RCC 7860 (cell line): ENCODE measurements around the gene ERP29.
"Not testable (repeated sequence)": the region's sequence is repeated elsewhere in the genome, so short reads cannot be mapped to it uniquely, and the experiment has no call there.

Source experiments
- DNase-seq: peaks from one replicate; pipeline ENCODE4 v3.0.0-alpha.2; 2015; ENCODE audit warnings: low spot score
- FAIRE-seq: peaks from 2 replicates; lab custom pipeline; 2012; peaks lifted over from hg19 to GRCh38; lab: Jason Lieb, UNC

The ERP29 gene

DNA sequence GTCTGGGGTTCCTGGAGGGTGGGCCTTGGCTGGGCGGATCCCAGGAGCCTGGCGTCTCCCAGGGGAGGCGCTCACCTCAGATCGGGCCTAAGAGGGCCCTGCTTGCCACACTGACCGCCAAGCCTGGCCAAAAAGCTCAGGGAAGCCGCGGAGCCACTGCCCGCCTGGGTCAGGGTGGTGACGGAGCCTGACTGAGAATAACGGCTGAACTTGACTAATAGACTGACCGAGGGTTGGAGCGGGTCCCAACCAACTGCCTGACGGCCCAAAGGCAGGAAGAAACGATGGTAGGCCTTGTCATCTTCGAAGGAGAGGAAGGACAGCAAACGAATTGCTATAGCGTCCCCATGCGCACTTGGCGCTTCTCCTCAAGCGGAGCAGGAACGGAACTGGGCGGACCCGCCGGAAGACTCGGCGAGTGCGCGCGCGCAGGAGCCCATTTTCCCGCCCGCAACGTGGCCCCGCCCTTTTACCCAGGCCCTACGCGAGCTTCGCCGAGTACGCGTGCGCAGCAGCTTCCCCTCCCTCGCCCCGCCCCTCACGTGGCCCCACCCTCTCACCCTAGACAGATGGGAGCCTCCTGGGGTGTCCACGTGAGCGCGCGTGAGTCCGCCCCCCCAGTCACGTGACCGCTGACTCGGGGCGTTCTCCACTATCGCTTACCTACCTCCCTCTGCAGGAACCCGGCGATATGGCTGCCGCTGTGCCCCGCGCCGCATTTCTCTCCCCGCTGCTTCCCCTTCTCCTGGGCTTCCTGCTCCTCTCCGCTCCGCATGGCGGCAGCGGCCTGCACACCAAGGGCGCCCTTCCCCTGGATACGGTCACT, at the start of gene ERP29, which contains the start of gene TMEM116:
ERP29 (plus strand) TSS at position 652 of the 826 bp plus-strand sequence; CDS start at position 692, 40 bp downstream.
TMEM116 (minus strand) TSS at position 391 of the 826 bp plus-strand sequence. CDS start 7,895 bp downstream, outside the sequence.
- no peak for FAIRE-seq
- peak; percentile 94 for DNase-seq

GRCh38 chr12:111964935-111965334, 48.3 kb upstream of the ERP29 start:
- FAIRE-seq: no peak
- no peak for DNase-seq

GRCh38 chr12:111971800-111972199, 41.4 kb upstream of the ERP29 start:
- DNase-seq: no peak
- FAIRE-seq: no peak

DNA sequence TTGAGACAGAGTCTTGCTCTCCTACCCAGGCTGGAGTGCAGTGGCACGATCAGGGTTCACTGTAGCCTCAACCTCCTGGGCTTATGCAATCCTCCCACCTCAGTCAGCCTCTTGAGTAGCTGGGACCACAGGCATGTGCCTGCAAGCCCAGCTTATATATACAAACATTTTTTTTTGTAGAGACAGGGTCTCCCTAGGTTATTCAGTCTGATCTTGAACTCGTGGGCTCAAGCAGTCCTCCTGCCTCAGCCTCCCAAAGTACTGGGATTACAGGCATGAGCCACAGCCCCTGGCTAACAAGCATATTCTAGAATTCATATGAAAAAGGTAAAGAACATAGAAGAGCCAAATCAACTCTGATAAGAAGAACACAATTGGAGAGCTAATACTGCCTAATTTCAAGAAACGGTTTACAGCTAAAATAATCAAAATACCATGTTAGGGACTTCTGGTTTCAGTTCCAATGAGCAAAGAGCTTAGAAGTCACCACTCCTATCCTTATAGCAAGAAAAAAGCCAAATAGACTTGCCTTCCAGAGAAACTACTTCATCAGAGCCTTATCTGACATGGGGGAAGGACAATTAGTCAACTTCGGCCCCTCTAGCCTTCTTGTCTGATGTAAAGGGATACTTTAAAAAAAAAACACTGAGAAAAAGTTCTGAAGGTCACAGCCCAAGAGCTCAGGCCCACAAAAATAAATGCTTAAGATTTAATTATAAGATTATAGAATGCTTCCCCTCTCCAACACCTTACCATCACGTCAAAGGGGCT, 37.9 kb upstream of the ERP29 start:
- FAIRE-seq (no peak), DNase-seq (no peak)

- no peak for DNase-seq
- no peak for FAIRE-seq
Measured at GRCh38 chr12:111976291-111976690, 36.9 kb upstream of the ERP29 start.

DNA sequence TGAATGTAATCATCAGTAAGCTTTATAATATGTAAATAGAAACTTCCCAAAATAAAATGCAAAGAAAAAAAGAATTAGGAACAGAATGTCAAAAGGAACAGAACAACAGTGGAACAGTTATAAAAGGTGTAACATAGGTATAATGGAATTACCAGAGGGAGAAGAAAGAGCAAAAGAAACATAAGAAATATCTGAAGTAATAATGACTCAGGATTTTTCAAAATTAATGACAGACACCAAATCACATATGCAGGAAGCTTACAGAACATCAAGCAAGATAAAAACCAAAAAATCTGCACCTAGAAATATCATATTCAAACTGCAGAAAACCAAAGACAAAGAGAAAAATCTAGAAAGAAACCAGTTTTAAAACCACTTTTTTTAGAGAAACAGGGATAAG, 36.4 kb upstream of the ERP29 start:
- no peak for FAIRE-seq
- no peak for DNase-seq

DNA sequence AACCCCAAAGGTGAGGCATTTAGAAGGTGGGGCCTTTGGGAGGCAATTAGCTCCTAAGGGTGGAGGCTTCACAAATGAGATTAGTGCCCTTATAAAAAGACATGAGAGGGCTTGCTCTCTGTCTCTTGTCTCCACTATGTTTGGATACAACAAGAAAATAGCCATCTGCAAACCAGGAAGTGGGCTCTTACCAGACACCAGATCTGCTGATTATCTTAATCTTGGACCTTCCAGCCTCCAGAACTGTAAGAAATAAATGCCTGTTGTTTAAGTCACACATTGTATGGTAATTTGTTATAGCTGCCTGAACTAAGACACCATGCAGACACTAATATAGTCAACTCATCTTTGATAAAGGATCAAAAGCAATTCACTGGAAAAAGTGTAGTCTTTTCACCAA, 34.7 kb upstream of the ERP29 start:
- DNase-seq: no peak
- no peak for FAIRE-seq

DNA sequence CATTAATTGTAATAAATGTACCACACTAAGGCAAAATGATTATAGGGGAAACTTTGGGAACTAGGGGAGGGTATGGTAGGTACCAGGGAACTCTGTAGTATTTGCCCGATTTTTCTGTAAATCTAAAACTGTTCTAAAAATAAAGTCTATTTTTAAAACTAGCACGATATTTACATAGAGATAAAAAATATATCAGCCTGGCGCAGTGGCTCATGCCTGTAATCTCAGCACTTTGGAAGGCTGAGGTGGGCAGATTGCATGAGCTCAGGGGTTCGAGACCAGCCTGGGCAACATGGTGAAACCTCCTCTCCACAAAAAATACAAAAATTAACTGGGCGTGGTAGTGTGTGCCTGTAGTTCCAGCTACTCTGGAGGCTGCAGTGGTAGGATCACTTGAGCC, 32.6 kb upstream of the ERP29 start:
- DNase-seq (no peak), FAIRE-seq (no peak)

GRCh38 chr12:111981987-111982386, 31.2 kb upstream of the ERP29 start:
- DNase-seq (no peak), FAIRE-seq (no peak)

DNA sequence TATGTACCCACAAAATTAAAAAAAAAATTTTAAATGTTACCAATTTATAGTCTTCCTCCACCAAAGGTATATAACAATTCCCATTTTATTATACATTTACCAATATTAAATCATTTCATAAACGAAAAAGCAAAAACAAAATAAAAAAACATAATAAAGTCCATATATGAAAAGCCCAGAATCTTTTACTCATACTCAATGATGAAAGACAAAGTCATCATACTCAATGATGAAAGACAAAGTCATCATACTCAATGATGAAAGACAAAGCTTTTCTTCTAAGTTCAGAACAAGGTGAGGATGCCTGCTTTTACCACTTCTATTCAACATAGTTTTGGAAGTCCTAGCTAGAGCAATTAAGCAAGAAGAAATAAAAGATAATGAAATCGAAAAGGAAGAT, 28.4 kb upstream of the ERP29 start:
- DNase-seq: no peak
- FAIRE-seq: no peak

DNA sequence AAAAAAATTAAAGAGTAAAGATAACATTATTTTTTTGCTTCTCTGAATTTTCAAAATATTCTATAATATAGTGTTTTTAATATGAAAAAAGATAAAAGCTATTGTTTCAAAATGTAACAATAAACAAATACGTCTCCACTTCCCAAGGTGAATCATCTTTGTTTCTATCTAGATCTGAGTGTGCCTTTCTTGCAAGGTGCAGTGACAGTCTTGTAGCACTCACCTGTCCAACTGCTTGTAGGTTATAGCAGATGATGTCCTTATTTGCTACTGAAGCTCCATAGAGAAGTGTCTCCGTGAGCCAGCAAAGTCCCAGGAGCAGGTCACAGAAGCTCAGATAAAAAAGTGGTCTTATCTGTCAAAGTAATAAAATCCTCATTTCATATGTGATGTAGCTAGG, 21.7 kb upstream of the ERP29 start:
- no peak for FAIRE-seq
- no peak for DNase-seq

DNA sequence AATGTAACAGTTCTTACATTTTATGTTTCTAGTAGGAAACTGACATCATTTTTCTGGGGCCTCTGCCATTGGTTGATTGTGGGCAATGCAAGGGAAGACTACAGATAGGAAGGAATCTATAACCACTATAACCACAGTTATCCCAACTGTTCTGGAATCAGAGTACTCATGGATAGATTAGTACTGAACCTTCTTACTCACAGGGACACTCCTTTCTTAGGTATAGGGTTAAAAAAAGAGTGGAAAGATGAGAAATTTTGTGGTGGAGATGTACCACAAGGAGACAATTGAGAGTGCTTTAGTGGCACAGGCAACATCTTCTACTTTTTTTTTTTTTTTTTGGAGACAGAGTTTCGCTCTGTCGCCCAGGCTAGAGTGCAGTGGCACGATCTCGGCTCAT, 21.3 kb upstream of the ERP29 start:
- FAIRE-seq: no peak
- no peak for DNase-seq

GRCh38 chr12:111992464-111992863, 20.8 kb upstream of the ERP29 start:
- FAIRE-seq: no peak
- DNase-seq: no peak

GRCh38 chr12:111993292-111994150, 19.7 kb upstream of the ERP29 start:
- no peak for FAIRE-seq
- DNase-seq: no peak

DNA sequence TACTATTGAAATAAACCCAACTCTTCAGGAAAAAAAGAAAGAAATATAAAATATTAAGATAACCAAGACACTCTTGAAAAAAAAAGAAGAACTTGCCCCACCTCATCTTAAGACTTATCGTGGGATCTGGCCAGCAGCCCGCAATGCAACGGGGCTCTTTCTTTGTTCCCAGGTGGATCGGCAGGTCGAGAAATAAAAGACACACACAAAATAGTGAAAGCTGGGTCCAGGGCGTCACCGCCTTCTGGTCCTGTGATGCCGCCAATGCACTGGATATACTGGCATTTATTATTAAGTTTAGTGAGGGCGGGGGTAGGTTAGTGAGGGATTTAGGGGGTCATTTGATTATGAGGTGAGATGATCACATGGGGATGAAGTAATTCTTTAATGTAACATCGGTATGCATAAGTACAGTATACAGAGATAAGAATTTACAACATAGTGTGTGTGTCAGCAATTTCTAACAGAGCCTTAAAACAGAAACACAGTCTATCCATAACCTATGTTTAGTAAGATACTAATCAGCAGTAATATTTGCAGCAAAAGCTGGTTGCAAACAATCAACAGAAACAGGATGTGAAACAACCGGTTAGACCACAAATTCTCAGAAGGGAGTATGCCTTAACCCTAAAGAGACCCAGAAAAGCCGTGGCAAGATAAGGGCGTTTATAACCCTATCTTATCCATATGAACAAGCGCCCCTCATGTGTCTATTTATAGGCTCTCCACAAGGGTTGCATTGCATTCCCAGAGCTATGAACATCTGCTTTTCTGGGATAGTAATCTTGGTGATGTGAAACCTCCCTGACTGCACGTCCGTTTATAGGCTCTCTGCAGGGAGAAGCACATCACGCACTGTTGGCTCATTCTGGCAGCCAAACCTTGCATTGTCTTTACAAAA, 18.8 kb upstream of the ERP29 start:
- not testable (repeated sequence) for DNase-seq, FAIRE-seq

- FAIRE-seq: no peak
- DNase-seq: no peak
Measured at GRCh38 chr12:111995782-111996480, 17.3 kb upstream of the ERP29 start.

DNA sequence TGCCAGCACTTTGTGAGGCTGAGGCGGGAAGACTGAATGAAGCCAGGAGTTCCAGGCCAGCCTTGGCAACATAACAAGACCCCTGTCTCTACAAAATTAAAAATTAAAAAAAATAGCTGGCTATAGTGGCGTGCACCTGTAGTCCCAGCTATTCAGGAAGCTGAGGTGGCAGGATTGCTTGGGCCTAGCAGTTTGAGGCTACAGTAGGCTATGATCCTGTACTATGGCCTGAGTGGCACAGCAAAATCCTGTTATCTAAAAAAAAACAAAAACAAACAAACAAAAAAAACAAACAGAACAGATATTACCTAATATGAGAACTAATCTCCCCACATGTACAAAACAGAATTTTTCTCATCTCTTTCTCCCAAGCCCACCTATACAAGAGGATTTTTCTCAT, 15.9 kb upstream of the ERP29 start:
- DNase-seq (no peak), FAIRE-seq (no peak)

GRCh38 chr12:111998015-111998414, 15.2 kb upstream of the ERP29 start:
- DNase-seq (no peak), FAIRE-seq (no peak)

DNA sequence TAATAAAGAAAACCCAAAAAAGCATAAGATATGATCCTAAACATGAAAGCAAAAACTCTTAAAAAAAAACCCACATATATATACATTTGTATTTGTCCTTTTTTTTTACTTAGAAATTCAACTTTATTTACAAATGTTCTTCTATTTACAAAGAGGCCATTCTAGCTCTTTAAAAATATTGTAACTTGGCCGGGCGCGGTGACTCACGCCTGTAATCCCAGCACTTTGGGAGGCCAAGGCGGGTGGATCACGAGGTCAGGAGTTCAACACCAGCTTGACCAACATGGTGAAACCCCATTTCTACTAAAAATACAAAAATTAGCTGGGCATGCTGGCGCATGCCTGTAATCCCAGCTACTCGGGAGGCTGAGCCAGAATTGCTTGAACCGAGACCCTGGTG, 14.1 kb upstream of the ERP29 start:
- FAIRE-seq, DNase-seq: not testable (repeated sequence)
